Adrenal gland (tissue), 5 donors: ENCODE measurements around the gene OPCML.

Experiments used
- CTCF ChIP-seq, 6 experiments: fragments of 450-650 bp in 4 of 6; fragments of 200-600 bp in 2 of 6; sonication (generic) in 1 of 6; IDR thresholded peaks; 1 replicate in 5 of 6; 2 replicates in 1 of 6; pipeline versions ENCODE4 v1.5.1 to v1.8.0; 2016 to 2021; ENCODE audit warnings: antibody characterized with exemption in 6 of 6, mild to moderate bottlenecking in 2 of 6, moderate library complexity in 1 of 6
- POLR2A ChIP-seq, 2 donors: fragments of 450-650 bp; IDR thresholded peaks; one replicate each; pipeline ENCODE4 v1.6.1; 2017; ENCODE audit warnings: antibody characterized with exemption in 2 of 2, mild to moderate bottlenecking in 2 of 2, moderate library complexity in 1 of 2
- donor health status: DM: no; HTN: no; CAD: no.

- no peak for TF ChIP-seq CTCF (IDR thresholded peaks at IDR 0.05)
- no peak for TF ChIP-seq POLR2A (IDR thresholded peaks at IDR 0.05)
Measured at GRCh38 chr11:132564091-132564885, 968.0 kb downstream of the OPCML start.
